ENCODE measurements around the gene RNU5B-1. TPM values are rescaled to one million over a fixed set of nuclear protein-coding genes. Genes with fewer than 3 reads are reported as not detected.

RNU5B-1 gene
- total RNA-seq, 1 donor from 2014 or later, result 19.7 TPM

- no peaks in the 10 kb centered on the region for H3K27me3 Mint-ChIP-seq (ENCODE audit: low read depth)
- DNase-seq (ENCODE audit: low spot score in 2 of 2, unreplicated experiment in 2 of 2), result no peak
- no peak overlapping the region for H3K4me3 Mint-ChIP-seq
- no peak for TF ChIP-seq CTCF (IDR thresholded peaks at IDR 0.05; ENCODE audit: unreplicated experiment)
- no peak overlapping the region for H3K27ac Mint-ChIP-seq
- peaks cover 14% of the 10 kb centered on the region for H3K4me1 Mint-ChIP-seq
- no peaks in the 10 kb centered on the region for H3K9me3 Mint-ChIP-seq
- H3K36me3 Mint-ChIP-seq, result peaks cover 36% of the 10 kb centered on the region
Observed at GRCh38 chr15:65260968-65261367, 43.5 kb upstream of the RNU5B-1 start.

DNA sequence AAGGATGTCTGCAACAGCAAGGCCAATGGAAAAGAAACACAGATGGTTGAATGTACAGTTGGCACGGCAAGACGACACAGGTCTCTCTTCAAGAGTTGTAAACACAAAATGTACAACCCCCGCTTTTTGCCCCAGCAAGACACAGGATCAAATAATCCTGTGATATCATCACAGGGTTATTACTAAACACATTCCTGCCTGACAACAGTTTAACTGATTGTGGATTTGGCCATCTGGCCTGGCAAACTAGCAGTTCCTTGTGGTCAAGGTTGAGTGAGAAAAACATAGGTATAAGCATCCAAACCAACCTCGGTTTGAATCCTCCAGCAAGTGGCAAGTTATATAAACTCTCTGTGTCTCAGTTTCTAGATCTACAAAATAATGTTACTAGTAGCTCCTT is 41.2 kb upstream of the RNU5B-1 start:
- no peaks in the 10 kb centered on the region for H3K9me3 Mint-ChIP-seq
- TF ChIP-seq CTCF (IDR thresholded peaks at IDR 0.05; ENCODE audit: unreplicated experiment), result no peak
- H3K36me3 Mint-ChIP-seq, result peaks cover 36% of the 10 kb centered on the region
- no peak overlapping the region for H3K4me3 Mint-ChIP-seq
- DNase-seq (ENCODE audit: low spot score in 2 of 2, unreplicated experiment in 2 of 2), result no peak
- peaks cover 13% of the 10 kb centered on the region for H3K4me1 Mint-ChIP-seq
- H3K27ac Mint-ChIP-seq, result no peak overlapping the region
- no peaks in the 10 kb centered on the region for H3K27me3 Mint-ChIP-seq (ENCODE audit: low read depth)

DNA sequence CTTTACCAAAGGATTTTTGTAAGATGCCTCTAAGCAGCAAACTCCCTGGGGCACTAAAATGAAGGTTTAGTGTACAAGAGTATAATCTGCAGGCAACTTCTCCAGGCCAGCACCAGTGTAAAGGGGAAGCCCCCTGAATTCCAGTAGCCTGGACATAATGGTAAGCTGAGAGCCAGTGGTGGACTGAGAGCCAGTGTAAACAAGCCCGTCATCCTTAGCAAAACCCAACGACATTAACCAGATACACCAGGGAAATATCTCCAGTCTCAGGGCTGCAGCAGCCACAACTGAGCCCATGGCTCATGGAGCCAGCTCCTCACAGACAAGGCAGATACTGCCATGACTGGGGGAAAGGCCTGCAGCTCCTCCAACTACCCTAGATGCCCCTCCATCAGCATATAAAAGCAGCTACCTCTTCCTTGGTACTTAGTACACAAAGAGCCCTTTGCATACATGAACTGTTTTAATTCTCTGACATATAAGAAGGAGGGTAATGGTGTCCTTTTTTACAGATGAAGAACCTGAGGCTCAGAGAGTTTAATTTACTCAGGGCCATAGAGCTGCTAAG is 39.5 kb upstream of the RNU5B-1 start:
- H3K27ac Mint-ChIP-seq, result no peak overlapping the region
- DNase-seq (ENCODE audit: low spot score in 2 of 2, unreplicated experiment in 2 of 2), result no peak
- H3K27me3 Mint-ChIP-seq (ENCODE audit: low read depth), result no peaks in the 10 kb centered on the region
- H3K36me3 Mint-ChIP-seq, result peaks cover 32% of the 10 kb centered on the region
- H3K9me3 Mint-ChIP-seq, result no peaks in the 10 kb centered on the region
- no peak for TF ChIP-seq CTCF (IDR thresholded peaks at IDR 0.05; ENCODE audit: unreplicated experiment)
- no peaks in the 10 kb centered on the region for H3K4me1 Mint-ChIP-seq
- no peak overlapping the region for H3K4me3 Mint-ChIP-seq

DNA sequence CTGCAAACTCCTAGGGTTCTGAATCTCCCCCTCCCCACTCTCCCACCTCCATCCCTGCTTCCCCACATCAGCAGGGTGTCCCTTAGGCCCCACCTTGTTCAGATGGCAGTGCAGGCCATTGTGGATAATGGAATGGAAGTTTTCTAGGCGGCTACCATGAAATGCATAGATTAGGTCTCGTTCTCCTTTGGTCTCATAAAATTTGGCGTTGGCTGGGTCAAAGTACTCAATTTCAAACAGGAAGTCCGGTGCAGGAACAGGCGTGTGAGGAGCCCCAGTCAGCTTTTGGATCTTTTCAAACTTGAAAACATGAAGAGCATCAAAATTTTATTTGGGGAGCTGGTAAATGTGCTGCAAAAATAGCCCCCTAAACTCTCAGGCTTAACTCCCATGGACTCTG is 38.0 kb upstream of the RNU5B-1 start:
- Mint-ChIP-seq H3K27ac (no peak overlapping the region), H3K4me1 (no peaks in the 10 kb centered on the region), H3K27me3 (ENCODE audit: low read depth) (no peaks in the 10 kb centered on the region), H3K9me3 (no peaks in the 10 kb centered on the region), H3K36me3 (peaks cover 23% of the 10 kb centered on the region), H3K4me3 (no peak overlapping the region)
- DNase-seq (ENCODE audit: low spot score in 2 of 2, unreplicated experiment in 2 of 2), result no peak
- no peak for TF ChIP-seq CTCF (IDR thresholded peaks at IDR 0.05; ENCODE audit: unreplicated experiment)

DNA sequence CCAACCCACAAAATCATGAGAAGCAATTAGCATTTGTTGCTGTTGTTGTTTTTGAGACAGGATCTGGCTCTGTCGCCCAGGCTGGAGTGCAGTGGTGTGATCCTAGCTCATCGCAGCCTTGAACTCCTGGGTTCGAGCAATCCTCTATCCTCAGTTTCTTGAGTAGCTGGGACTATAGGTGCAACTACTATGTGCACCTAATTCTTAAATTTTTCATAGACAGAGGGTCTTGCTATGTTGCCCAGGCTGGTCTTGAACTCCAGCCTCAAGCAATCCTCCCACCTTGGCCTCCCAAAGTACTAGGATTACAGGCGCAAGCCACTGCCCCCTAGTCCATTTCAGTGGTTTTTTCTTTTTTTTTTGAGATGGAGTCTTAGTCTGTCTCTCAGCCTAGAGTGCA is 36.1 kb upstream of the RNU5B-1 start:
- Mint-ChIP-seq H3K27ac (no peak overlapping the region), H3K27me3 (ENCODE audit: low read depth) (no peaks in the 10 kb centered on the region), H3K4me1 (no peaks in the 10 kb centered on the region), H3K4me3 (no peak overlapping the region), H3K36me3 (peaks cover 12% of the 10 kb centered on the region), H3K9me3 (no peaks in the 10 kb centered on the region)
- no peak for TF ChIP-seq CTCF (IDR thresholded peaks at IDR 0.05; ENCODE audit: unreplicated experiment)
- no peak for DNase-seq (ENCODE audit: low spot score in 2 of 2, unreplicated experiment in 2 of 2)
